Colonic mucosa (tissue), 4 donors: ENCODE data around the gene KYAT1. TPM values are rescaled to one million over a fixed set of nuclear protein-coding genes. Genes with fewer than 3 reads are reported as not detected.

Experiments
- DNase-seq: peaks from one replicate; pipeline ENCODE4 v3.0.0-alpha.2; 2020
- H3K27ac ChIP-seq: fragments of 200-600 bp; one replicate; pipeline ENCODE4 v1.8.0; 2021
- H3K27me3 ChIP-seq: fragments of 200-600 bp; one replicate; pipeline ENCODE4 v1.8.0; 2021
- H3K36me3 ChIP-seq: fragments of 200-600 bp; one replicate; pipeline ENCODE4 v1.8.0; 2021
- H3K4me1 ChIP-seq: fragments of 200-600 bp; one replicate; pipeline ENCODE4 v1.8.0; 2021; ENCODE audit warnings: mild to moderate bottlenecking
- H3K4me3 ChIP-seq: fragments of 200-600 bp; one replicate; pipeline ENCODE4 v1.8.0; 2021
- H3K9ac ChIP-seq, 2 donors: one replicate each; pipeline ENCODE4 v1.7.0; 2013; ENCODE audit warnings: control low read depth in 2 of 2, low read depth in 2 of 2, low read length in 2 of 2
- H3K9me3 ChIP-seq: fragments of 200-600 bp; one replicate; pipeline ENCODE4 v1.8.0; 2021
- CTCF ChIP-seq: fragments of 200-600 bp; IDR thresholded peaks from one replicate; pipeline ENCODE4 v1.8.0; 2022; ENCODE audit warnings: antibody characterized with exemption, mild to moderate bottlenecking
- intact Hi-C: fragments of 100-400 bp; cut with DNase I; formaldehyde crosslinking; loops from one replicate; pipeline ENCODE4 v1.14.1; 2022
- total RNA-seq, 2 donors: library from RNA; stranded (reverse); fragmentation: NEBNext Ultra II Directional in 1 of 2; extraction: Animal tissue kit (Norgen Biotek cat#: 25700) in 1 of 2; gene quantifications; one replicate each; pipeline ENCODE4 v1.2.1, GENCODE V29; 2021
- donor health status: healthy.
- donor health status: DM: no; HTN: no; CAD: no.
- donor health status: DM: no; HTN: no; CAD: no.

KYAT1 gene
- total RNA-seq, 2 donors from 2014 or later: 2.0 to 5.1 TPM

- TF ChIP-seq CTCF: no peak
- Histone ChIP-seq H3K9me3 (no peaks in the 10 kb centered on the region), H3K27ac (no peak overlapping the region), H3K36me3 (peaks cover 6% of the 10 kb centered on the region), H3K9ac (no peak overlapping the region), H3K4me3 (no peak overlapping the region), H3K4me1 (peaks cover 12% of the 10 kb centered on the region), H3K27me3 (no peaks in the 10 kb centered on the region)
- intact Hi-C loops: no loop called here
- no peak for DNase-seq
These were observed 5.3 kb upstream of the KYAT1 start for GRCh38 chr9:128887049-128887448.

GRCh38 chr9:128886211-128886891, 4.6 kb upstream of the KYAT1 start:
- intact Hi-C loops: no loop called here
- Histone ChIP-seq H3K9me3 (no peaks in the 10 kb centered on the region), H3K27me3 (no peaks in the 10 kb centered on the region), H3K4me1 (peaks cover 7% of the 10 kb centered on the region), H3K27ac (no peak overlapping the region), H3K4me3 (no peak overlapping the region), H3K36me3 (peaks cover 6% of the 10 kb centered on the region), H3K9ac (no peak overlapping the region)
- no peak for TF ChIP-seq CTCF
- DNase-seq: no peak

GRCh38 chr9:128885798-128886197, 4.0 kb upstream of the KYAT1 start:
- intact Hi-C loops: no loop called here
- H3K27me3 ChIP-seq: no peaks in the 10 kb centered on the region
- no peaks in the 10 kb centered on the region for H3K9me3 ChIP-seq
- no peak for DNase-seq
- no peak overlapping the region for H3K9ac ChIP-seq
- H3K36me3 ChIP-seq: peaks cover 6% of the 10 kb centered on the region
- H3K4me1 ChIP-seq: peaks cover 7% of the 10 kb centered on the region
- TF ChIP-seq CTCF: no peak
- no peak overlapping the region for H3K27ac ChIP-seq
- H3K4me3 ChIP-seq: no peak overlapping the region

- intact Hi-C loops: no loop called here
- Histone ChIP-seq H3K27ac (no peak overlapping the region), H3K9ac (no peak overlapping the region), H3K36me3 (peaks cover 6% of the 10 kb centered on the region), H3K4me1 (peaks cover 7% of the 10 kb centered on the region), H3K4me3 (no peak overlapping the region), H3K27me3 (no peaks in the 10 kb centered on the region), H3K9me3 (no peaks in the 10 kb centered on the region)
- no peak for TF ChIP-seq CTCF
- no peak for DNase-seq
These were observed 3.6 kb upstream of the KYAT1 start for GRCh38 chr9:128885376-128885775.

- Histone ChIP-seq H3K4me3 (no peak overlapping the region), H3K27ac (no peak overlapping the region)
- intact Hi-C loops: no loop called here
These were observed 2.4 kb upstream of the KYAT1 start for GRCh38 chr9:128884164-128884563.

More at GRCh38 chr9:128884164-128884563, 2.4 kb upstream of the KYAT1 start:
- H3K36me3 ChIP-seq: peaks cover 6% of the 10 kb centered on the region
- no peak for DNase-seq
- no peaks in the 10 kb centered on the region for H3K27me3 ChIP-seq
- peaks cover 7% of the 10 kb centered on the region for H3K4me1 ChIP-seq
- no peak overlapping the region for H3K9ac ChIP-seq
- TF ChIP-seq CTCF: no peak
- H3K9me3 ChIP-seq: no peaks in the 10 kb centered on the region
